Urinary bladder (tissue), 4 donors: ENCODE results near the gene VCAM1. TPM values are rescaled to one million over a fixed set of nuclear protein-coding genes. Genes with fewer than 3 reads are reported as not detected.

ENCODE experiments used
- DNase-seq: peaks from one replicate; pipeline ENCODE4 v3.0.0-alpha.2; 2015; ENCODE audit errors: extremely low spot score
- H3K27ac ChIP-seq: one replicate; pipeline ENCODE4 v1.5.1; 2013; ENCODE audit warnings: low read depth, mild to moderate bottlenecking, moderate library complexity
- H3K36me3 ChIP-seq: one replicate; pipeline ENCODE4 v1.6.1; 2013; ENCODE audit warnings: mild to moderate bottlenecking, moderate library complexity; ENCODE audit not compliant: insufficient read depth
- H3K4me1 ChIP-seq: one replicate; pipeline ENCODE4 v1.6.1; 2013; ENCODE audit warnings: mild to moderate bottlenecking, moderate library complexity; ENCODE audit not compliant: insufficient read depth
- H3K4me3 ChIP-seq: one replicate; pipeline ENCODE4 v1.5.1; 2013; ENCODE audit warnings: low read depth, low read length
- WGBS: extraction: QIAGEN DNeasy Blood & Tissue Kit; methylation state at CpG from one replicate; pipeline ENCODE4 v1.1.7; 2013; 5-methylcytosine and 5-hydroxymethylcytosine counted together
- polyA plus RNA-seq: library from polyadenylated mRNA; stranded (reverse); fragments of 200-250 nt; gene quantifications from one replicate; pipeline ENCODE4 v1.2.3, GENCODE V29; 2013
- total RNA-seq: library from RNA; depleted of rRNA; stranded (reverse); fragments of >200 nt; gene quantifications from one replicate; pipeline ENCODE4 v1.2.3, GENCODE V29; 2014
- donor health status: healthy with polysubstance abuse.
- donor health status: healthy.

Gene VCAM1
- total and polyA plus RNA-seq, 2 donors, result 13.2 to 136 TPM

GRCh38 chr1:100734676-100735075, 15.1 kb downstream of the VCAM1 start:
- Histone ChIP-seq H3K36me3 (peaks cover 3% of the 10 kb centered on the region), H3K4me1 (no peaks in the 10 kb centered on the region), H3K27ac (no peak overlapping the region), H3K4me3 (no peak overlapping the region)
- 30% methylated on average over 3 of the region's 3 CpGs for WGBS
- DNase-seq, result peak; percentile 26

- WGBS, result 54% methylated on average over 3 of the region's 3 CpGs
- Histone ChIP-seq H3K36me3 (peaks cover 3% of the 10 kb centered on the region), H3K27ac (no peak overlapping the region), H3K4me3 (no peak overlapping the region), H3K4me1 (no peaks in the 10 kb centered on the region)
- DNase-seq, result no peak
Observed at GRCh38 chr1:100735244-100735643, 15.7 kb downstream of the VCAM1 start.

- WGBS, result 11% methylated on average over 1 of the region's 1 CpG
- DNase-seq, result peak; percentile 29
- no peak overlapping the region for H3K4me3 ChIP-seq
- H3K4me1 ChIP-seq, result no peaks in the 10 kb centered on the region
- H3K36me3 ChIP-seq, result peaks cover 3% of the 10 kb centered on the region
- H3K27ac ChIP-seq, result no peak overlapping the region
Observed at GRCh38 chr1:100736324-100736723, 16.8 kb downstream of the VCAM1 start.

- Histone ChIP-seq H3K4me1 (no peaks in the 10 kb centered on the region), H3K36me3 (peaks cover 3% of the 10 kb centered on the region), H3K4me3 (no peak overlapping the region), H3K27ac (peak overlapping the region; percentile 23)
- 10% methylated on average over 1 of the region's 1 CpG for WGBS
- DNase-seq, result no peak
Observed at GRCh38 chr1:100736746-100737145, 17.2 kb downstream of the VCAM1 start.

GRCh38 chr1:100746542-100746932, 27.0 kb downstream of the VCAM1 start:
- DNase-seq, result no peak
- Histone ChIP-seq H3K4me3 (no peak overlapping the region), H3K27ac (no peak overlapping the region), H3K4me1 (no peaks in the 10 kb centered on the region), H3K36me3 (no peaks in the 10 kb centered on the region)
- WGBS, result 82% methylated on average over 3 of the region's 3 CpGs

- Histone ChIP-seq H3K36me3 (no peaks in the 10 kb centered on the region), H3K4me1 (no peaks in the 10 kb centered on the region), H3K4me3 (no peak overlapping the region), H3K27ac (no peak overlapping the region)
- WGBS, result 97% methylated on average over 2 of the region's 2 CpGs
- no peak for DNase-seq
Observed at GRCh38 chr1:100747771-100748170, 28.2 kb downstream of the VCAM1 start.

- 83% methylated on average over 9 of the region's 9 CpGs for WGBS
Observed at GRCh38 chr1:100750005-100750885, 30.7 kb downstream of the VCAM1 start.

GRCh38 chr1:100752791-100753190, 33.2 kb downstream of the VCAM1 start:
- no peak for DNase-seq
- Histone ChIP-seq H3K36me3 (no peaks in the 10 kb centered on the region), H3K4me1 (no peaks in the 10 kb centered on the region), H3K27ac (no peak overlapping the region), H3K4me3 (no peak overlapping the region)
- 75% methylated on average over 5 of the region's 5 CpGs for WGBS

More at GRCh38 chr1:100750005-100750885, 30.7 kb downstream of the VCAM1 start:
- H3K4me3 ChIP-seq, result no peak overlapping the region
- H3K4me1 ChIP-seq, result no peaks in the 10 kb centered on the region
- H3K36me3 ChIP-seq, result no peaks in the 10 kb centered on the region
- no peak for DNase-seq
- H3K27ac ChIP-seq, result no peak overlapping the region

GRCh38 chr1:100757946-100758345, 38.4 kb downstream of the VCAM1 start:
- no peak overlapping the region for H3K4me3 ChIP-seq
- no peak overlapping the region for H3K27ac ChIP-seq
- no peaks in the 10 kb centered on the region for H3K4me1 ChIP-seq
- WGBS, result 67% methylated on average over 4 of the region's 4 CpGs
- no peak for DNase-seq
- no peaks in the 10 kb centered on the region for H3K36me3 ChIP-seq

GRCh38 chr1:100759188-100759587, 39.6 kb downstream of the VCAM1 start:
- Histone ChIP-seq H3K36me3 (no peaks in the 10 kb centered on the region), H3K27ac (no peak overlapping the region), H3K4me3 (no peak overlapping the region), H3K4me1 (no peaks in the 10 kb centered on the region)
- WGBS, result 80% methylated on average over 3 of the region's 3 CpGs
- DNase-seq, result no peak

- no peaks in the 10 kb centered on the region for H3K4me1 ChIP-seq
- H3K36me3 ChIP-seq, result no peaks in the 10 kb centered on the region
- no peak for DNase-seq
- no peak overlapping the region for H3K27ac ChIP-seq
- no peak overlapping the region for H3K4me3 ChIP-seq
Observed at GRCh38 chr1:100760511-100760910, 41.0 kb downstream of the VCAM1 start.

- WGBS, result 74% methylated on average over 2 of the region's 2 CpGs
- no peak for DNase-seq
- H3K4me1 ChIP-seq, result no peaks in the 10 kb centered on the region
- H3K27ac ChIP-seq, result no peak overlapping the region
- H3K4me3 ChIP-seq, result no peak overlapping the region
- no peaks in the 10 kb centered on the region for H3K36me3 ChIP-seq
Observed at GRCh38 chr1:100762461-100762860, 42.9 kb downstream of the VCAM1 start.

GRCh38 chr1:100767176-100767890, 47.8 kb downstream of the VCAM1 start:
- Histone ChIP-seq H3K4me1 (no peaks in the 10 kb centered on the region), H3K4me3 (no peak overlapping the region), H3K36me3 (no peaks in the 10 kb centered on the region), H3K27ac (no peak overlapping the region)
- DNase-seq, result no peak

- no peaks in the 10 kb centered on the region for H3K36me3 ChIP-seq
- 94% methylated on average over 2 of the region's 2 CpGs for WGBS
- no peak overlapping the region for H3K27ac ChIP-seq
- DNase-seq, result no peak
- H3K4me3 ChIP-seq, result no peak overlapping the region
- no peaks in the 10 kb centered on the region for H3K4me1 ChIP-seq
Observed at GRCh38 chr1:100769323-100769722, 49.8 kb downstream of the VCAM1 start.
